Bronchial epithelial cell (primary cell): ENCODE results near the gene SEMA3G. TPM values are rescaled to one million over a fixed set of nuclear protein-coding genes. Genes with fewer than 3 reads are reported as not detected.

ENCODE experiments used
- DNase-seq: peaks from one replicate; pipeline ENCODE4 v3.0.0-alpha.2; 2010; ENCODE audit warnings: low read depth
- FAIRE-seq: peaks from 2 replicates; lab custom pipeline; 2011; peaks lifted over from hg19 to GRCh38; lab: Jason Lieb, UNC
- H3K27me3 ChIP-seq: 2 replicates; pipeline ENCODE4 v1.5.1; 2011; ENCODE audit warnings: low read length; ENCODE audit not compliant: control insufficient read depth, insufficient read depth
- H3K36me3 ChIP-seq: 2 replicates; pipeline ENCODE4 v1.5.1; 2011; ENCODE audit warnings: low read length; ENCODE audit not compliant: control insufficient read depth, insufficient read depth
- H3K4me3 ChIP-seq: 2 replicates; pipeline ENCODE4 v1.5.1; 2011; ENCODE audit warnings: mild to moderate bottlenecking, low read depth, low read length, control low read depth
- total RNA-seq: library from RNA; depleted of rRNA; stranded (reverse); fragments of >200 nt; gene quantifications from 2 replicates; pipeline ENCODE4 v1.2.1, GENCODE V29; 2014
- TF ChIP-seq, protein P1 (sequence below): IDR thresholded peaks from 2 replicates; pipeline ENCODE4 v1.5.1; 2011; ENCODE audit warnings: mild to moderate bottlenecking, moderate library complexity, low read length, control low read depth, inconsistent platforms; ENCODE audit not compliant: insufficient read depth, severe bottlenecking

Gene SEMA3G
- total RNA-seq, 1 donor from 2014 or later = under 0.01 TPM

GRCh38 chr3:52431459-52432223 lies 13.3 kb downstream of the SEMA3G start:
- FAIRE-seq = no peak
- TF ChIP-seq, protein P1, sequence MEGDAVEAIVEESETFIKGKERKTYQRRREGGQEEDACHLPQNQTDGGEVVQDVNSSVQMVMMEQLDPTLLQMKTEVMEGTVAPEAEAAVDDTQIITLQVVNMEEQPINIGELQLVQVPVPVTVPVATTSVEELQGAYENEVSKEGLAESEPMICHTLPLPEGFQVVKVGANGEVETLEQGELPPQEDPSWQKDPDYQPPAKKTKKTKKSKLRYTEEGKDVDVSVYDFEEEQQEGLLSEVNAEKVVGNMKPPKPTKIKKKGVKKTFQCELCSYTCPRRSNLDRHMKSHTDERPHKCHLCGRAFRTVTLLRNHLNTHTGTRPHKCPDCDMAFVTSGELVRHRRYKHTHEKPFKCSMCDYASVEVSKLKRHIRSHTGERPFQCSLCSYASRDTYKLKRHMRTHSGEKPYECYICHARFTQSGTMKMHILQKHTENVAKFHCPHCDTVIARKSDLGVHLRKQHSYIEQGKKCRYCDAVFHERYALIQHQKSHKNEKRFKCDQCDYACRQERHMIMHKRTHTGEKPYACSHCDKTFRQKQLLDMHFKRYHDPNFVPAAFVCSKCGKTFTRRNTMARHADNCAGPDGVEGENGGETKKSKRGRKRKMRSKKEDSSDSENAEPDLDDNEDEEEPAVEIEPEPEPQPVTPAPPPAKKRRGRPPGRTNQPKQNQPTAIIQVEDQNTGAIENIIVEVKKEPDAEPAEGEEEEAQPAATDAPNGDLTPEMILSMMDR = no peak
- no peak overlapping the region for H3K4me3 ChIP-seq
- no peaks in the 10 kb centered on the region for H3K36me3 ChIP-seq
- H3K27me3 ChIP-seq = peaks cover 2% of the 10 kb centered on the region
- no peak for DNase-seq

DNA sequence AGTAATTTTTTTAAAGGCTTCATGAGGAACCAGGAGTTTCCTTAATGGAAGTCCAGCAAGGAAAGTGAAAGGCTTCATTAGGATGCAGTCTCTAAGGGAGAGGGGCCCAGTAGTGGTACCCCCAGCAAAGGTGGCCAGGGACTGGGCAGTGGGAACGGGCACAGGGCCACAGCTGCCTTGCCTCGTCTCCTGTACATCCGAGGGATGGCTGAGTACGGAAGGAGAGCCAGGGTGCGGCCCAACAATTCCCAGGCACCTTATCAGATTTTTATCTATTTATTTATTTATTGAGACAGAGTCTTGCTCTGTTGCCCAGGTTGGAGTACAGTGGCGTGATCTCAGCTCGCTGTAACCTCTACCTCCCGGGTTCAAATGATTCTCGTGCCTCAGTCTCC lies 14.5 kb downstream of the SEMA3G start:
- TF ChIP-seq, protein P1 = no peak
- DNase-seq (no peak), FAIRE-seq (no peak)
- H3K27me3 ChIP-seq = peaks cover 2% of the 10 kb centered on the region
- H3K4me3 ChIP-seq = no peak overlapping the region
- H3K36me3 ChIP-seq = no peaks in the 10 kb centered on the region

DNA sequence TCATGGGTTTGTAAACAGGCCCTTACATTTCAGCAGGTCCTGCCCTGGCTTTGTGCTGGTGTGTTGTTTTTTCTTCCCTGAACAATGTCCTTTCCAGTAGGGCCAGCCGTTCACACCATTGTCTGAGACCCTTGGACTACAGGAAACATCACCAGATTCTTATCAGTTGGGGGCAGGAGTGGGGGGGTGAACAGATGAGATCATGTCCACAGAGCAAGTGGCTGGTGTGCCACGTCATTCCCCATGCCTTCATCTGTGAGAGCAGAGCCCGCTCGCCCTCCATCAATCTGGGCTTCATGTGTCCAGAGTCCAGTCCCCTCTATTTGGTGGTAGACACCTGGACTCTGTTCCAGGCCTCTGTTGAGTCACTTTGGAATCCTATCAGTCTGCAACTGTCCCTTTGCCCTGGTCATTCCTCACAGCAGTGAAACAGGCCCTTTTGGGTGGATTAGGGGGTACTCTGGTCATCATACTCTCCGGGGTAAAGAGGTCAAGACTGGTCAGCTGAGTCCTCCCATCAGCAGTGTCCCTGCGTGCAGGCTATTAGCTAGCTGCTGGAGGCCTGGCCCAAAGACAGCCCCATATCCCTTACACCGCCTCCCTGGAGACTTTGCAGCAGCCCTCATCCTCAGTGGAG lies 15.0 kb downstream of the SEMA3G start:
- H3K4me3 ChIP-seq = no peak overlapping the region

DNA sequence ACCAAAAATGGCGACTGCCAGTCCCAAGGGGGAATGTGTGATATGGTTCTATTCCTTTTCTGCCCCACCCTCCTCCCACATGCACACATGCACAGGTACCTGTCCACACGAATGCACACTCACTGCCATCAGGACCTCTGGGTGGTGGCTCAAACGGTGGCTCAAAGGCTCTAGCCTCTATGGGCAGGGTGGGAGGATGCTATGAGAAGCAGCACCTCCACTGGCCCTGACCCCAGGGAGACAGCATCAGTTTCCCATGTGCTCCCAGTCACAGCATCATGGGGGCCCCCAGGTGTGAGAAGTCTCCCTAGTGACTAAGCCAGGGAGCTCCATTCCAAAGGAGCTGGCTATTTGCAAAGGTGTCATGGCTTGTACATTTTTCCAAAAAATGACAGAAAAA lies 15.9 kb downstream of the SEMA3G start:
- TF ChIP-seq, protein P1 = no peak
- no peaks in the 10 kb centered on the region for H3K27me3 ChIP-seq
- no peak overlapping the region for H3K4me3 ChIP-seq
- no peaks in the 10 kb centered on the region for H3K36me3 ChIP-seq
- FAIRE-seq = no peak
- no peak for DNase-seq

More for the DNA sequence above, 15.0 kb downstream of the SEMA3G start:
- DNase-seq (no peak), FAIRE-seq (no peak)
- H3K36me3 ChIP-seq = no peaks in the 10 kb centered on the region
- TF ChIP-seq, protein P1 = no peak
- peaks cover 2% of the 10 kb centered on the region for H3K27me3 ChIP-seq

DNA sequence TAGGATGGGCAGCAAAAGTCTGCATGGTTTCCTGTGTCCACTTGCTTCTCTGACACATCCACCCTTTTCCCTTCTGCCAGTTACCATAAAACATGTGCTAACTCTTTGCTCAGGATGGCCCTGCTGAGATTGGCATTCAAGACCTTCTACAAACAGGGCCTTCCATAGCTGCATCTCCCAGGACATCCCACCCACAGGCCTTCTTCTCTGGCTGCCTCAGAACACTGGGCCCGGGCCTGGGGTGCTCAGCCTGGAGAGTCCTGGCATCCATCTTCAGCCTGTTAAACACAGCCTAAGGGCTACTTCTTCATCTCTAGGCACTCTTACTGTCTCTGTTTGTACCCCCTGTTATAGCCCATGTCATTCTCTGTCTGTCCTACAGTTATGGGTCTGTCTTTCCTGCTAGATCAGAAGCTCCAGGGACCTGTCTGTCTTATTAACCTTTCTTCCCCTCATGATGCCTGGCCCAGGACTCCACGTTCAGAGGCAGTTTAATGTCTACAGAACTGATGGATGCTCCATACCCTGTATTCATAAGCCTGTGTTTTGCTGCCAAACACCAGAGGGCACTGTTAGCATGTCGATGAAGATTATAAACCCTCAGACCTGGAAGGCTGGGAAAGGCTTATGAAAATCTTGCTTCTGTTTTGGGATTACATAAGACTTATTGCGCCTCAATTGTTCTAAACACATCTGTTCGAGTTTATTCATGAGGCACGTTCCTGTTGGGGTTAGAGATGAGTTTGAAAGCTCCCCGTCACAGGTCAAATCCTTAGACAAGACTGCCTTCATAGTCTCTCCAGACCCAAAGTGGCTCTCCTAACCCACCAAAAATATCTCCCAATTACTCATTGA lies 16.5 kb downstream of the SEMA3G start:
- no peaks in the 10 kb centered on the region for H3K36me3 ChIP-seq
- no peaks in the 10 kb centered on the region for H3K27me3 ChIP-seq
- TF ChIP-seq, protein P1 = peak; percentile 67
- FAIRE-seq = peak; percentile 43
- H3K4me3 ChIP-seq = no peak overlapping the region
- DNase-seq = peak; percentile 71
